Endothelial cell of umbilical vein (primary cell): ENCODE data around the gene IFT57. TPM values are rescaled to one million over a fixed set of nuclear protein-coding genes. Genes with fewer than 3 reads are reported as not detected.

Experiments used
- BruUV-seq: library from RNA; stranded (reverse); fragments of 400-500 nt; replicated peaks from 2 replicates; lab custom pipeline; 2021; lab: Mats Ljungman, UMichigan
- CTCF ChIA-PET: fragments of 300-600, 350-600 bp; sonication (Branson Sonifier 250); formaldehyde crosslinking; loops from one replicate; lab custom pipeline; 2021; ENCODE audit warnings: antibody characterized with exemption, inconsistent platforms; lab: Charles Lee
- POLR2A ChIA-PET: fragments of 300-600, 350-600 bp; sonication (Branson Sonifier 250); formaldehyde crosslinking; loops from one replicate; lab custom pipeline; 2021; ENCODE audit warnings: antibody characterized with exemption, inconsistent platforms; lab: Charles Lee
- DNase-seq: peaks from one replicate; pipeline ENCODE4 v3.0.0-alpha.2; 2011; ENCODE audit warnings: low read depth, low spot score
- FAIRE-seq: peaks from 2 replicates; lab custom pipeline; 2011; peaks lifted over from hg19 to GRCh38; lab: Jason Lieb, UNC
- H2AFZ ChIP-seq: 2 replicates; pipeline ENCODE4 v1.6.0; 2012; ENCODE audit warnings: low read depth, low read length, control low read depth, inconsistent platforms
- H3K27ac ChIP-seq: 2 replicates; pipeline ENCODE4 v1.5.1; 2011; ENCODE audit warnings: low read depth, mild to moderate bottlenecking, control low read depth, low read length, moderate library complexity; ENCODE audit not compliant: insufficient read depth
- H3K27me3 ChIP-seq, 2 experiments: 2 replicates each; pipeline versions ENCODE4 v1.6.0 to v1.6.1; 2011; ENCODE audit warnings: low read length in 2 of 2, mixed read lengths in 1 of 2; ENCODE audit not compliant: control insufficient read depth in 2 of 2, insufficient read depth in 2 of 2
- H3K36me3 ChIP-seq, 2 experiments: 2 replicates in 1 of 2; 3 replicates in 1 of 2; pipeline ENCODE4 v1.5.1; 2011; ENCODE audit warnings: low read length in 2 of 2, mild to moderate bottlenecking in 1 of 2, moderate library complexity in 1 of 2; ENCODE audit not compliant: control insufficient read depth in 2 of 2, insufficient read depth in 2 of 2; ENCODE audit errors: extremely low read depth in 1 of 2
- H3K4me1 ChIP-seq: 3 replicates; pipeline ENCODE4 v1.5.1; 2011; ENCODE audit warnings: mild to moderate bottlenecking, low read length; ENCODE audit not compliant: control insufficient read depth, insufficient read depth; ENCODE audit errors: extremely low read depth
- H3K4me2 ChIP-seq: 2 replicates; pipeline ENCODE4 v1.6.1; 2011; ENCODE audit warnings: low read length, control low read depth, mixed read lengths; ENCODE audit not compliant: insufficient read depth
- H3K4me3 ChIP-seq, 3 experiments: fragments of 200-600 bp in 1 of 3; sonication (generic), shearing (Covaris generic) in 1 of 3; replicated peaks in 1 of 3; 2 replicates each; pipeline ENCODE4 v1.5.1; 2011 to 2016; ENCODE audit warnings: control low read depth in 3 of 3, low read length in 3 of 3, mild to moderate bottlenecking in 2 of 3, inconsistent platforms in 1 of 3, low read depth in 1 of 3, moderate library complexity in 1 of 3; ENCODE audit not compliant: insufficient read depth in 1 of 3
- H3K79me2 ChIP-seq: 2 replicates; pipeline ENCODE4 v1.6.0; 2012; ENCODE audit warnings: low read length, inconsistent platforms; ENCODE audit not compliant: control insufficient read depth, insufficient read depth
- H3K9ac ChIP-seq: replicated peaks from 2 replicates; pipeline ENCODE3; 2011; ENCODE audit warnings: low read length, control low read depth; ENCODE audit not compliant: insufficient read depth; ENCODE audit errors: extremely low read depth
- H3K9me1 ChIP-seq: replicated peaks from 3 replicates; pipeline ENCODE4 v1.6.0; 2011; ENCODE audit warnings: mild to moderate bottlenecking, low read length; ENCODE audit not compliant: control insufficient read depth, insufficient read depth; ENCODE audit errors: extremely low read depth
- H3K9me3 ChIP-seq: replicated peaks from 2 replicates; pipeline ENCODE4 v1.5.1; 2012; ENCODE audit warnings: low read length, inconsistent platforms; ENCODE audit not compliant: control insufficient read depth, insufficient read depth
- H4K20me1 ChIP-seq: replicated peaks from 2 replicates; pipeline ENCODE3; 2011; ENCODE audit warnings: mild to moderate bottlenecking, low read length; ENCODE audit not compliant: control insufficient read depth, insufficient read depth; ENCODE audit errors: extremely low read depth
- CTCF ChIP-seq, 2 donors: IDR thresholded peaks; 1 replicate in 1 of 2; 2 replicates in 1 of 2; pipeline ENCODE4 v1.5.1; 2011; ENCODE audit warnings: low read length in 2 of 2, mild to moderate bottlenecking in 2 of 2, moderate library complexity in 2 of 2, control low read depth in 1 of 2, inconsistent platforms in 1 of 2, low read depth in 1 of 2; ENCODE audit not compliant: insufficient read depth in 1 of 2; ENCODE audit errors: extremely low read depth in 1 of 2
- FOS ChIP-seq: IDR thresholded peaks from 2 replicates; pipeline ENCODE4 v1.6.1; 2011; ENCODE audit warnings: mild to moderate bottlenecking, low read length, moderate library complexity, borderline replicate concordance; ENCODE audit not compliant: insufficient read depth
- GATA2 ChIP-seq: IDR thresholded peaks from 2 replicates; pipeline ENCODE4 v1.7.0; 2011; ENCODE audit warnings: low read depth, mild to moderate bottlenecking, moderate library complexity, mixed read lengths, low read length; ENCODE audit not compliant: insufficient read length, insufficient read depth
- JUN ChIP-seq: IDR thresholded peaks from 2 replicates; pipeline ENCODE4 v1.6.1; 2011; ENCODE audit warnings: borderline replicate concordance, low read depth; ENCODE audit not compliant: insufficient read length, insufficient read depth
- MYC ChIP-seq: IDR thresholded peaks from one replicate; pipeline ENCODE4 v1.6.1; 2011; ENCODE audit warnings: mild to moderate bottlenecking, low read depth, low read length
- POLR2A ChIP-seq: IDR thresholded peaks from 2 replicates; pipeline ENCODE4 v1.6.1; 2012; ENCODE audit warnings: low read depth, mild to moderate bottlenecking, control low read depth, low read length
- dilution Hi-C: fragments of 300-500 bp; cut with MboI; formaldehyde crosslinking; loops from one replicate; pipeline ENCODE4 v1.15.0; 2019; ENCODE audit warnings: low sequenced_read_pairs; ENCODE audit not compliant: extremely low pct_ligation_motif_present
- intact Hi-C: fragments of 100-400 bp; cut with micrococcal nuclease; formaldehyde crosslinking; loops from one replicate; pipeline ENCODE4 v1.10.0; 2022
- polyA plus RNA-seq, 4 experiments: library from polyadenylated mRNA; depleted of rRNA in 3 of 4; stranded (reverse) in 3 of 4; unstranded in 1 of 4; fragments of >200 nt; gene quantifications; 2 replicates each; pipeline versions ENCODE4 v1.2.1 to v1.2.3, GENCODE V29; 2011 to 2012; ENCODE audit warnings: missing spikeins in 1 of 4
- total RNA-seq: library from RNA; stranded (reverse); gene quantifications from 2 replicates; pipeline ENCODE4 v1.2.3, GENCODE V29; 2021
- TF ChIP-seq, protein P1 (sequence below): IDR thresholded peaks from 2 replicates; pipeline ENCODE4 v1.6.1; 2011; ENCODE audit not compliant: insufficient read depth, insufficient read length

IFT57 gene
- total and polyA plus RNA-seq, 2 donors (not counting 3 experiments of a cell fraction or from before 2014, with no cell fraction given), result 15.2 to 25.1 TPM

DNA sequence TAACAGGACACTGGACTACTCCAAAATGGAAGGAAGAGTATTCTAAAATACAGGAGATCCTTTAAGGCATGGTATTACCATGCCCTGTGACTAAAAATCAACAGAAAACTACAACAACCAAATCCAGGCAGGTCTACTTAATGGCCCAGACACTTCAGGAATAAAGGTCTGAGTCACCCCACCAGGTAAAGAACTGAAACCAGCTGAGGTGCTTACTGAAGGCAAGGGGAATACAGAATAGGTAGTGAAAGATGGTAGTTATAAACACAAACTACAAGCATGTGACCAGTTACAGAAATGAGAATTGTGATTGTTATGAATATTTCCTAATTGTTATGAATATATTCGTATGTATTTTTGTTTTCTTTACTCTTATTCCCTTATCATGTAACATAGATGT is 13.4 kb downstream of the IFT57 start:
- no peaks in the 10 kb centered on the region for H4K20me1 ChIP-seq
- H3K9me3 ChIP-seq, result no peaks in the 10 kb centered on the region
- BruUV-seq, result no TSS peak
- H3K9me1 ChIP-seq, result no peaks in the 10 kb centered on the region
- no peak overlapping the region for H2AFZ ChIP-seq
- H3K9ac ChIP-seq, result no peak overlapping the region
- H3K36me3 ChIP-seq, result peaks cover 0 to 2% of the 10 kb centered on the region in 2 experiments
- POLR2A ChIA-PET, result no interaction called here
- TF ChIP-seq GATA2, result no peak
- H3K4me2 ChIP-seq, result no peak overlapping the region
- no peak overlapping the region for H3K4me3 ChIP-seq
- DNase-seq (no peak), FAIRE-seq (no peak)
- no peak overlapping the region for H3K27ac ChIP-seq
- H3K4me1 ChIP-seq, result no peaks in the 10 kb centered on the region
- intact Hi-C loops (no loop called here), dilution Hi-C loops (no loop called here)
- CTCF ChIA-PET, result no interaction called here
- no peaks in the 10 kb centered on the region for H3K27me3 ChIP-seq
- no peaks in the 10 kb centered on the region for H3K79me2 ChIP-seq

DNA sequence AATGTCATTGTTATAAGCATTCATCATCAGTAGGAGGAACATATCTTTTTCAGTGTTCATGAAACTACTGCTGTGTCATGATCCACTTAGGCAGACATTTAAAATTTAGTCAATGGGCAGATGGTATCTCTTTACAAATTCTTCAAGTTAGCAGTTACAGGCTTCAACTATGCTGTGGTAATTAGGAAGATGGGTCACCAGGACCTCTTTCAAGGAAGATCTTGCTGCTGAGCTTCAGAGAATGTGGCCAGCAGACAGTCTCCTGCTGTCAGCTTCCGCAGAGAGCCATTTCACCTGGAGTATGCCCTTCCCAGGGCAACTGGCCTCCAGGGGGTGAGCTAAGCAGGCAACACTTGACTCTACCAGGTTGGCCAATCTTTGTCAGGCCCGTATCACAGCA is 19.4 kb downstream of the IFT57 start:
- Histone ChIP-seq H3K27ac (no peak overlapping the region), H3K9me1 (no peaks in the 10 kb centered on the region), H3K4me1 (no peaks in the 10 kb centered on the region), H3K9me3 (no peaks in the 10 kb centered on the region), H3K27me3 (no peaks in the 10 kb centered on the region), H3K36me3 (no peaks in the 10 kb centered on the region), H3K4me2 (no peak overlapping the region), H3K9ac (no peak overlapping the region), H3K79me2 (no peaks in the 10 kb centered on the region), H2AFZ (no peak overlapping the region), H3K4me3 (no peak overlapping the region), H4K20me1 (no peaks in the 10 kb centered on the region)
- DNase-seq, result no peak
- CTCF ChIA-PET, result no interaction called here
- no TSS peak for BruUV-seq
- intact Hi-C loops (no loop called here), dilution Hi-C loops (no loop called here)
- FAIRE-seq, result no peak
- POLR2A ChIA-PET, result no interaction called here
- TF ChIP-seq CTCF (IDR thresholded peaks at IDR 0.05; ENCODE audit: extremely low read depth in 1 of 2, insufficient read depth in 1 of 2, low read depth in 1 of 2, low read length in 2 of 2), result no peak
- no peak for TF ChIP-seq JUN
- TF ChIP-seq FOS, result no peak
- TF ChIP-seq POLR2A, result no peak
- TF ChIP-seq, protein P1, sequence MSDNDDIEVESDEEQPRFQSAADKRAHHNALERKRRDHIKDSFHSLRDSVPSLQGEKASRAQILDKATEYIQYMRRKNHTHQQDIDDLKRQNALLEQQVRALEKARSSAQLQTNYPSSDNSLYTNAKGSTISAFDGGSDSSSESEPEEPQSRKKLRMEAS, result no peak
- no peak for TF ChIP-seq MYC
